K562 (cell line): ENCODE results near the gene PLXNB3. TPM values are rescaled to one million over a fixed set of nuclear protein-coding genes. Genes with fewer than 3 reads are reported as not detected.
A peak's percentile ranks its signal among the peaks of the same experiment; 100 is the strongest.

Experiments
- BRCA1 ChIP-seq, 2 experiments: fragments of 450-650 bp in 1 of 2; sonication (generic) in 1 of 2; formaldehyde crosslinking in 1 of 2; IDR thresholded peaks; 2 replicates each; pipeline versions ENCODE4 v1.5.0 to v1.6.1; 2017 to 2020; ENCODE audit warnings: mild to moderate bottlenecking in 1 of 2, missing genetic modification reagents in 1 of 2
- CBFB ChIP-seq: sonication (generic); formaldehyde crosslinking; IDR thresholded peaks from 2 replicates; pipeline ENCODE4 v1.4.0; 2020; ENCODE audit warnings: mild to moderate bottlenecking, missing genetic modification reagents
- CHCHD3 ChIP-seq: fragments of 250-450 bp; sonication (Bioruptor Pico); IDR thresholded peaks from 2 replicates; pipeline ENCODE4 v2.1.2; 2022; ENCODE audit warnings: mild to moderate bottlenecking
- EP400 ChIP-seq: fragments of 450-650 bp; IDR thresholded peaks from 2 replicates; pipeline ENCODE4 v1.6.1; 2017; ENCODE audit warnings: antibody characterized with exemption, mild to moderate bottlenecking, moderate library complexity
- ETV6 ChIP-seq, 3 experiments: fragments of 150-350 bp in 1 of 3; sonication (generic) in 1 of 3; formaldehyde crosslinking in 1 of 3; IDR thresholded peaks; 2 replicates each; pipeline versions ENCODE4 v1.6.1 to v1.8.0; 2014 to 2022; ENCODE audit warnings: borderline replicate concordance in 2 of 3, low read depth in 2 of 3, antibody characterized with exemption in 1 of 3, low read length in 1 of 3, mild to moderate bottlenecking in 1 of 3, missing genetic modification reagents in 1 of 3
- FOXJ3 ChIP-seq: sonication (generic); formaldehyde crosslinking; IDR thresholded peaks from 2 replicates; pipeline ENCODE4 v1.4.0; 2020; ENCODE audit warnings: mild to moderate bottlenecking, missing genetic modification reagents
- LCOR ChIP-seq: sonication (generic); formaldehyde crosslinking; IDR thresholded peaks from 2 replicates; pipeline ENCODE4 v1.8.0; 2022; ENCODE audit warnings: mild to moderate bottlenecking, missing genetic modification reagents
- MYC ChIP-seq, 2 experiments: fragments of 250-450 bp in 1 of 2; sonication (Bioruptor Pico) in 1 of 2; IDR thresholded peaks; 2 replicates each; pipeline versions ENCODE4 v1.5.1 to v1.6.1; 2012 to 2021; ENCODE audit warnings: low read depth in 2 of 2, borderline replicate concordance in 1 of 2, improper control_type of control experiment in 1 of 2, low read length in 1 of 2, mild to moderate bottlenecking in 1 of 2, moderate library complexity in 1 of 2
- NEUROD1 ChIP-seq: fragments of 150-350 bp; IDR thresholded peaks from 2 replicates; pipeline ENCODE4 v1.6.1; 2014; ENCODE audit warnings: borderline replicate concordance, low read length, low read depth; ENCODE audit not compliant: partially characterized antibody
- NR4A1 ChIP-seq, 2 experiments: fragments of 250-450 bp in 1 of 2; fragments of 450-650 bp in 1 of 2; sonication (Bioruptor Pico) in 1 of 2; IDR thresholded peaks; 2 replicates each; pipeline versions ENCODE4 v1.4.0 to v1.6.1; 2016 to 2020; ENCODE audit warnings: mild to moderate bottlenecking in 2 of 2, missing compliant biosample characterization in 1 of 2, missing genetic modification characterization in 1 of 2, moderate library complexity in 1 of 2
- SIX5 ChIP-seq, 2 experiments: IDR thresholded peaks; 2 replicates each; pipeline ENCODE4 v1.6.1; 2011; ENCODE audit warnings: low read length in 2 of 2, borderline replicate concordance in 1 of 2, low read depth in 1 of 2, mild to moderate bottlenecking in 1 of 2, moderate library complexity in 1 of 2; ENCODE audit not compliant: insufficient read depth in 1 of 2
- STAT5A ChIP-seq: IDR thresholded peaks from 2 replicates; pipeline ENCODE4 v1.6.1; 2012; ENCODE audit warnings: low read length, inconsistent platforms, borderline replicate concordance
- TAF1 ChIP-seq: IDR thresholded peaks from 2 replicates; pipeline ENCODE4 v1.6.1; 2011; ENCODE audit warnings: mild to moderate bottlenecking, low read length, moderate library complexity; ENCODE audit not compliant: insufficient read depth, control insufficient read depth, severe bottlenecking; ENCODE audit errors: extremely low read depth
- ZKSCAN3 ChIP-seq: fragments of 250-450 bp; sonication (Bioruptor Pico); IDR thresholded peaks from 2 replicates; pipeline ENCODE4 v1.4.0; 2020
- ZNF165 ChIP-seq: fragments of 250-450 bp; sonication (Bioruptor Pico); IDR thresholded peaks from 2 replicates; pipeline ENCODE4 v1.4.0; 2020; ENCODE audit warnings: borderline replicate concordance
- polyA plus RNA-seq, 8 experiments: library from polyadenylated mRNA; depleted of rRNA in 4 of 8; stranded (reverse) in 5 of 8; unstranded in 3 of 8; fragments of >200 nt; fragmentation: Nextera tagmentation in 2 of 8; fragmentation: Illumina TruSeq in 1 of 8; extraction: Ambion mirVana in 2 of 8; extraction: Trizol in 1 of 8; gene quantifications; 2 replicates each; pipeline versions ENCODE4 v1.2.1 to v1.2.3, GENCODE V29; 2011 to 2014; ENCODE audit warnings: inconsistent platforms in 1 of 8, missing spikeins in 1 of 8
- total RNA-seq, 7 experiments: library from RNA; depleted of rRNA in 6 of 7; stranded (reverse); fragments of >200 nt in 6 of 7; fragmentation: Illumina TruSeq in 2 of 7; extraction: Trizol in 2 of 7; gene quantifications; 2 replicates each; pipeline versions ENCODE4 v1.2.1 to v1.2.3, GENCODE V29; 2011 to 2021; ENCODE audit warnings: low replicate concordance in 1 of 7
- TF ChIP-seq, protein P1 (sequence below), 2 experiments: fragments of 450-650 bp; IDR thresholded peaks; 2 replicates each; pipeline ENCODE4 v1.6.1; 2018; ENCODE audit warnings: mild to moderate bottlenecking in 2 of 2, low read depth in 1 of 2; ENCODE audit not compliant: partially characterized antibody in 2 of 2
- TF ChIP-seq, protein P2 (sequence below): fragments of 250-450 bp; sonication (Bioruptor Pico); IDR thresholded peaks from 2 replicates; pipeline ENCODE4 v1.4.0; 2020
- TF ChIP-seq, protein P3 (sequence below): fragments of 450-650 bp; formaldehyde crosslinking; IDR thresholded peaks from 2 replicates; pipeline ENCODE4 v1.4.0; 2020; ENCODE audit warnings: mild to moderate bottlenecking

The PLXNB3 gene
- total and polyA plus RNA-seq, 9 of the 15 experiments (the other 6 are each of a cell fraction or from before 2014, with no cell fraction given), result 0.22 to 2.0 (median 1.4) TPM; not detected in 2

DNA sequence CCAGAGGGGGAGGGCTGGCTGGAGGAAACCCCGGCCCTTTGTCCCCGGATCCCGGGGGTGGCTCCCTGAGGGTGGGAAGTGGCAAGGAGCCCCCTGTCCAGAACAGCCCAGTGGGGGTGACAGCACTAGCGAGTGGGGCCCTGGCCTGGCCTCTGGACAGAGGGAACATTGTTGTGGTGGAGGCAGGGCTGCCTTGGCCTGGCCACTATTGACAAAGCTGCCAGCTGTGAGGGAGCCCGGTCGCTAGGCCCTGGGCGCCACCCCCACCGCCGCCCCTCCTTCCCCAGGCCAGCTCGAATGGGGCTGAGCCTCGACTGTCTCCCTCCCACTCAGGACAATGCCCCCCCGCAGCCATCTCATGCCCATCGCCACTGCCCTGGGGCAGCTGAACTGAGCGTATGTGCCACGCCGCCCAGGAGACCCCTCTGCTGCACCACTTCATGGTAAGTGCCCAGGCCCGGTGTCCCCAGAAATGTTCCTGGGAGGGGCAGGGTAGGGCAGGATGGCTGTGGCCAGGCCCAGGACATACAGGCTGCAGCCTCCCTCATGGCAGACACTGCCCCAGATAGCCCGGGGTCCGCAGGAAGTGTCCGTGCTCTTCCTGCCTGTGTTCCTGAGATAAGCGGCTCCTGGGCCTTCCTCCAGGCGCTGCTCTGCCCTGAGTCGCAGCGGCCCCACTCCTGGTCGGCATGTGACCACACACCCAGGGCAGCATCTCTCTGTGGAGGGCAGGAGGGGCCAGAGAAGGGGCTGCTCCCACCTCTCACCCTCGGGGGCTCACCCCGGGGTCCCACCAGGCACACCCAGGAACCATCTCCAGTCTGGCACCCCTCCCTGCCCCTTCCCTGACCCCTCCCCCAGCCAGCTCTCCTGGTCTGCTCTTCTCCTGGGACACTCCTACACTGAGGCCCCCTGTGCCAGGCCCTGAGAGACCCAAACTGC lies 1.4 kb downstream of the PLXNB3 start (continued):
- TF ChIP-seq MYC (IDR thresholded peaks at IDR 0.05; ENCODE audit: low read depth, low read length) (peak; percentile 88), MYC (CRISPR knock-in tag; IDR thresholded peaks at IDR 0.05; ENCODE audit: borderline replicate concordance, low read depth) (no peak), TAF1 (peak; percentile 61), EP400 (peak; percentile 84), FOXJ3 (CRISPR knock-in tag) (no peak), NEUROD1 (peak; percentile 63), ZNF165 (no peak), NR4A1 (CRISPR knock-in tag; IDR thresholded peaks at IDR 0.05) (no peak), NR4A1 (tag; IDR thresholded peaks at IDR 0.05) (peak; percentile 68; the same call in 1 of the 2 replicates), ETV6 (IDR thresholded peaks at IDR 0.05; ENCODE audit: borderline replicate concordance in 1 of 2, low read depth in 2 of 2, low read length in 1 of 2) (peak; percentile 56 to 72; a peak in 2 of 4 replicates), ETV6 (CRISPR knock-in tag; IDR thresholded peaks at IDR 0.05; ENCODE audit: borderline replicate concordance) (no peak), CHCHD3 (CRISPR knock-in tag) (no peak), BRCA1 (IDR thresholded peaks at IDR 0.05) (no peak), BRCA1 (CRISPR knock-in tag; IDR thresholded peaks at IDR 0.05) (no peak), CBFB (CRISPR knock-in tag) (no peak), LCOR (CRISPR knock-in tag) (no peak), ZKSCAN3 (CRISPR knock-in tag) (no peak), STAT5A (peak; percentile 71; the same call in 1 of the 2 replicates), SIX5 (IDR thresholded peaks at IDR 0.05; ENCODE audit: borderline replicate concordance in 1 of 2, insufficient read depth in 1 of 2, low read depth in 1 of 2, low read length in 2 of 2) (no peak)
- TF ChIP-seq, protein P1, sequence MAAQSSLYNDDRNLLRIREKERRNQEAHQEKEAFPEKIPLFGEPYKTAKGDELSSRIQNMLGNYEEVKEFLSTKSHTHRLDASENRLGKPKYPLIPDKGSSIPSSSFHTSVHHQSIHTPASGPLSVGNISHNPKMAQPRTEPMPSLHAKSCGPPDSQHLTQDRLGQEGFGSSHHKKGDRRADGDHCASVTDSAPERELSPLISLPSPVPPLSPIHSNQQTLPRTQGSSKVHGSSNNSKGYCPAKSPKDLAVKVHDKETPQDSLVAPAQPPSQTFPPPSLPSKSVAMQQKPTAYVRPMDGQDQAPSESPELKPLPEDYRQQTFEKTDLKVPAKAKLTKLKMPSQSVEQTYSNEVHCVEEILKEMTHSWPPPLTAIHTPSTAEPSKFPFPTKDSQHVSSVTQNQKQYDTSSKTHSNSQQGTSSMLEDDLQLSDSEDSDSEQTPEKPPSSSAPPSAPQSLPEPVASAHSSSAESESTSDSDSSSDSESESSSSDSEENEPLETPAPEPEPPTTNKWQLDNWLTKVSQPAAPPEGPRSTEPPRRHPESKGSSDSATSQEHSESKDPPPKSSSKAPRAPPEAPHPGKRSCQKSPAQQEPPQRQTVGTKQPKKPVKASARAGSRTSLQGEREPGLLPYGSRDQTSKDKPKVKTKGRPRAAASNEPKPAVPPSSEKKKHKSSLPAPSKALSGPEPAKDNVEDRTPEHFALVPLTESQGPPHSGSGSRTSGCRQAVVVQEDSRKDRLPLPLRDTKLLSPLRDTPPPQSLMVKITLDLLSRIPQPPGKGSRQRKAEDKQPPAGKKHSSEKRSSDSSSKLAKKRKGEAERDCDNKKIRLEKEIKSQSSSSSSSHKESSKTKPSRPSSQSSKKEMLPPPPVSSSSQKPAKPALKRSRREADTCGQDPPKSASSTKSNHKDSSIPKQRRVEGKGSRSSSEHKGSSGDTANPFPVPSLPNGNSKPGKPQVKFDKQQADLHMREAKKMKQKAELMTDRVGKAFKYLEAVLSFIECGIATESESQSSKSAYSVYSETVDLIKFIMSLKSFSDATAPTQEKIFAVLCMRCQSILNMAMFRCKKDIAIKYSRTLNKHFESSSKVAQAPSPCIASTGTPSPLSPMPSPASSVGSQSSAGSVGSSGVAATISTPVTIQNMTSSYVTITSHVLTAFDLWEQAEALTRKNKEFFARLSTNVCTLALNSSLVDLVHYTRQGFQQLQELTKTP (IDR thresholded peaks at IDR 0.05; ENCODE audit: low read depth in 1 of 2, partially characterized antibody in 2 of 2), result peak in 1 of 2 experiments; percentile 21
- TF ChIP-seq, protein P2, sequence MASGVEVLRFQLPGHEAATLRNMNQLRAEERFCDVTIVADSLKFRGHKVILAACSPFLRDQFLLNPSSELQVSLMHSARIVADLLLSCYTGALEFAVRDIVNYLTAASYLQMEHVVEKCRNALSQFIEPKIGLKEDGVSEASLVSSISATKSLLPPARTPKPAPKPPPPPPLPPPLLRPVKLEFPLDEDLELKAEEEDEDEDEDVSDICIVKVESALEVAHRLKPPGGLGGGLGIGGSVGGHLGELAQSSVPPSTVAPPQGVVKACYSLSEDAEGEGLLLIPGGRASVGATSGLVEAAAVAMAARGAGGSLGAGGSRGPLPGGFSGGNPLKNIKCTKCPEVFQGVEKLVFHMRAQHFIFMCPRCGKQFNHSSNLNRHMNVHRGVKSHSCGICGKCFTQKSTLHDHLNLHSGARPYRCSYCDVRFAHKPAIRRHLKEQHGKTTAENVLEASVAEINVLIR (CRISPR knock-in tag), result no peak
- TF ChIP-seq, protein P3, sequence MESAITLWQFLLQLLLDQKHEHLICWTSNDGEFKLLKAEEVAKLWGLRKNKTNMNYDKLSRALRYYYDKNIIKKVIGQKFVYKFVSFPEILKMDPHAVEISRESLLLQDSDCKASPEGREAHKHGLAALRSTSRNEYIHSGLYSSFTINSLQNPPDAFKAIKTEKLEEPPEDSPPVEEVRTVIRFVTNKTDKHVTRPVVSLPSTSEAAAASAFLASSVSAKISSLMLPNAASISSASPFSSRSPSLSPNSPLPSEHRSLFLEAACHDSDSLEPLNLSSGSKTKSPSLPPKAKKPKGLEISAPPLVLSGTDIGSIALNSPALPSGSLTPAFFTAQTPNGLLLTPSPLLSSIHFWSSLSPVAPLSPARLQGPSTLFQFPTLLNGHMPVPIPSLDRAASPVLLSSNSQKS (CRISPR knock-in tag), result no peak
